HG03139 (cell line): ENCODE results near the gene FEZ2.

Experiments used
- ATAC-seq: cut with Tn5 transposase; IDR thresholded peaks from one replicate; pipeline ENCODE4 v1.9.1; 2021; ENCODE audit not compliant: unreplicated experiment

FEZ2 gene

GRCh38 chr2:36587556-36587955, 10.4 kb downstream of the FEZ2 start:
- no peak for ATAC-seq

- no peak for ATAC-seq
Measured at GRCh38 chr2:36587101-36587500, 10.9 kb downstream of the FEZ2 start.

- no peak for ATAC-seq
Measured at GRCh38 chr2:36586672-36587071, 11.3 kb downstream of the FEZ2 start.

- no peak for ATAC-seq
Measured at GRCh38 chr2:36584148-36584794, 13.7 kb downstream of the FEZ2 start.

- ATAC-seq, result no peak
Measured at GRCh38 chr2:36582951-36583350, 15.0 kb downstream of the FEZ2 start.

- ATAC-seq, result no peak
Measured at GRCh38 chr2:36582538-36582937, 15.4 kb downstream of the FEZ2 start.

GRCh38 chr2:36579297-36579664, 18.7 kb downstream of the FEZ2 start:
- no peak for ATAC-seq

- ATAC-seq, result no peak
Measured at GRCh38 chr2:36578343-36579296, 19.3 kb downstream of the FEZ2 start.

GRCh38 chr2:36577884-36578283, 20.1 kb downstream of the FEZ2 start:
- no peak for ATAC-seq

GRCh38 chr2:36574560-36574959, 23.4 kb downstream of the FEZ2 start:
- ATAC-seq, result no peak

- no peak for ATAC-seq
Measured at GRCh38 chr2:36573165-36573564, 24.8 kb downstream of the FEZ2 start.

- ATAC-seq, result no peak
Measured at GRCh38 chr2:36572719-36573059, 25.3 kb downstream of the FEZ2 start.

GRCh38 chr2:36572054-36572718, 25.8 kb downstream of the FEZ2 start:
- ATAC-seq, result no peak

GRCh38 chr2:36570416-36570815, 27.6 kb downstream of the FEZ2 start:
- no peak for ATAC-seq

GRCh38 chr2:36569267-36569856, 28.6 kb downstream of the FEZ2 start:
- ATAC-seq, result no peak

GRCh38 chr2:36568516-36569246, 29.3 kb downstream of the FEZ2 start:
- ATAC-seq, result no peak

- ATAC-seq, result no peak
Measured at GRCh38 chr2:36567711-36568408, 30.1 kb downstream of the FEZ2 start.

GRCh38 chr2:36566887-36567286, 31.1 kb downstream of the FEZ2 start:
- no peak for ATAC-seq

- no peak for ATAC-seq
Measured at GRCh38 chr2:36565712-36566111, 32.3 kb downstream of the FEZ2 start.

- ATAC-seq, result no peak
Measured at GRCh38 chr2:36564377-36564930, 33.5 kb downstream of the FEZ2 start.
